Activated CD4-positive, alpha-beta T cell treated with anti-CD3 and anti-CD28 coated beads for 36 hours (primary cell): ENCODE measurements around the gene RPE. TPM values are rescaled to one million over a fixed set of nuclear protein-coding genes. Genes with fewer than 3 reads are reported as not detected.

Experiments used
- ATAC-seq: fragments of 200-7000 bp; cut with Tn5 transposase; one replicate; pipeline ENCODE4 v1.10.0; 2021; ENCODE audit warnings: mild to moderate bottlenecking, moderate library complexity
- CTCF ChIA-PET: fragments of 350-600 bp; sonication (Branson Sonifier 250); formaldehyde crosslinking; loops from one replicate; lab custom pipeline; 2021; ENCODE audit warnings: antibody characterized with exemption; lab: Charles Lee
- POLR2A ChIA-PET: fragments of 350-600 bp; sonication (Branson Sonifier 250); formaldehyde crosslinking; loops from one replicate; lab custom pipeline; 2021; ENCODE audit warnings: antibody characterized with exemption, inconsistent platforms; lab: Charles Lee
- DNase-seq: peaks from one replicate; pipeline ENCODE4 v3.0.0-alpha.2; 2020
- H3K27ac Mint-ChIP-seq: one replicate; pipeline ENCODE4 v1.8.0; 2021; ENCODE audit warnings: mixed read lengths
- H3K27me3 Mint-ChIP-seq: one replicate; pipeline ENCODE4 v1.8.0; 2021; ENCODE audit warnings: mixed read lengths
- H3K36me3 Mint-ChIP-seq: one replicate; pipeline ENCODE4 v1.8.0; 2021; ENCODE audit warnings: low read depth, mixed read lengths
- H3K4me1 Mint-ChIP-seq: one replicate; pipeline ENCODE4 v1.8.0; 2021; ENCODE audit warnings: mixed read lengths
- H3K4me3 Mint-ChIP-seq: one replicate; pipeline ENCODE4 v1.8.0; 2021; ENCODE audit warnings: mild to moderate bottlenecking, moderate library complexity, mixed read lengths
- H3K9me3 Mint-ChIP-seq: one replicate; pipeline ENCODE4 v1.8.0; 2021; ENCODE audit warnings: low read depth, mixed read lengths
- intact Hi-C, 2 experiments: fragments of 100-400 bp; cut with DNase I in 1 of 2; cut with micrococcal nuclease in 1 of 2; formaldehyde crosslinking; loops; one replicate each; pipeline versions ENCODE4 v1.14.2 to v1.15.1; 2022 to 2024; cut with DNase I, micrococcal nuclease
- total RNA-seq, 2 experiments: library from RNA; stranded (reverse); gene quantifications; one replicate each; pipeline ENCODE4 v1.2.3, GENCODE V29; 2021

RPE gene
- total RNA-seq, 2 experiments from 2014 or later, result 33.2 to 53.8 TPM

DNA sequence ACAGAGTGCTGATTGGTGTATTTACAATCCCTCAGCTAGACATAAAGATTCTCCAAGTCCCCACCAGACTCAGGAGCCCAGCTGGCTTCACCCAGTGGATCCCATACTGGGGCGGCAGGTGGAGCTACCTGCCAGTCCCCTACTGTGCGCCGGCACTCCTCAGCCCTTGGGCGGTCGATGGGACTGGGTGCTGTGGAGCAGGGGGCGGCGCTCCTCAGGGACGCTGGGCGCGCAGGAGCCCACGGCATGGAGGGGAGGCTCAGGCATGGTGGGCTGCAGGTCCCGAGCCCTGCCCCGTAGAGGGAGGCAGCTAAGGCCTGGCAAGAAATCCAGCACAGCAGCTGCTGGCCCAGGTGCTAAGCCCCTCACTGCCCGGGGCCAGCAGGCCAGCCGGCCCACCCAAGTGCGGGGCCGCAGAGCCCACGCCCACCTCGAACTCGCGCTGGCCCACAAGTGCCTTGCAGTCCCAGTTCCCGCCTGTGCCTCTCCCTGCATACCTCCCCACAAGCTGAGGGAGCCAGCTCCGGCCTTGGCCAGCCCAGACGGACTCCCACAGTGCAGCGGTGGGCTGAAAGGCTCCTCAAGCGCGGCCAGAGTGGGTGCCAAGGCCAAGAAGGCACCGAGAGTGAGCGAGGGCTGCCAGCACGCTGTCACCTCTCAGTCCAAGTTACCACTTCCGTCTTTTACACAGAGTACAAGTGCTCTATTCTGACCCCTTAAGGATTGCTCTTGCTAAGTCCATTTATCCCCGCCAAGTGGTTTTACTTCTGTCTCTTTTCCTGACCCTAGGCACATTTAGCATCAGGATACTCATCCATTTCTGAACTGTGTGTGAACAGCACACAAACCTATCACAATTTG is 1.7 kb upstream of the RPE start:
- H3K9me3 Mint-ChIP-seq, result peaks cover 2% of the 10 kb centered on the region
- no peak overlapping the region for H3K4me3 Mint-ChIP-seq
- POLR2A ChIA-PET, result no interaction called here
- peaks cover 13% of the 10 kb centered on the region for H3K36me3 Mint-ChIP-seq
- no peak for DNase-seq
- no peaks in the 10 kb centered on the region for H3K27me3 Mint-ChIP-seq
- peak overlapping the region; percentile 20 for H3K27ac Mint-ChIP-seq
- CTCF ChIA-PET, result no interaction called here
- H3K4me1 Mint-ChIP-seq, result peaks cover 38% of the 10 kb centered on the region
- intact Hi-C loops, result loop anchor here in 1 of 2 experiments (5.0 kb wide), 1 partner anchor 477 kb away; the partner anchor contains the start of gene LANCL1
- ATAC-seq, result no peak

DNA sequence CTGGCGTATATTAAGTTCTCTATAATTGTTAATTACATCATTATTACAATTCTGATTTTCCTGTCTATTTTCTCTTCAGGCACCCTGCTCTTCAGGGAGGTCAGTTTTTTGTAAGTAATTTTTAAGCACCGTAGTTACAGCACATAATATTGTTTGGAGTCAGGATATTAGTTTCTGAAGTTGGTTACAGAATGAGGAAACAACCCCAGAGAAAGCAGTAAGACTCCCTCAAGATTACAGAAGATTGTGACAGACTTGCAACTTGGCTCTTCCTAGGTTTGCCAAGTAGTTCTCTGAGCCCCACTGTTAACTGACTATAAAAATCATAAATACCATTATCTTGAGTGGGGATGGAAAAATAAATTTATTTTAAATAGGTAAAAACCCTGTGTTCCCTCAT is 921 bp downstream of the RPE start:
- CTCF ChIA-PET, result interaction anchor here (1.0 to 1.1 kb wide), 3 partner anchors 12 to 195 kb away, joined by 3 to 4 read pairs (median 3); no protein-coding TSS in a partner anchor
- DNase-seq, result no peak
- Mint-ChIP-seq H3K27me3 (no peaks in the 10 kb centered on the region), H3K4me1 (peaks cover 59% of the 10 kb centered on the region), H3K27ac (peak overlapping the region; percentile 98), H3K36me3 (peaks cover 29% of the 10 kb centered on the region), H3K9me3 (peaks cover 2% of the 10 kb centered on the region), H3K4me3 (peak overlapping the region; percentile 92)
- intact Hi-C loops, result loop anchor here in 1 of 2 experiments (5.0 kb wide), 1 partner anchor 474 kb away; the partner anchor contains the start of gene LANCL1
- ATAC-seq, result no peak
- POLR2A ChIA-PET, result no interaction called here

DNA sequence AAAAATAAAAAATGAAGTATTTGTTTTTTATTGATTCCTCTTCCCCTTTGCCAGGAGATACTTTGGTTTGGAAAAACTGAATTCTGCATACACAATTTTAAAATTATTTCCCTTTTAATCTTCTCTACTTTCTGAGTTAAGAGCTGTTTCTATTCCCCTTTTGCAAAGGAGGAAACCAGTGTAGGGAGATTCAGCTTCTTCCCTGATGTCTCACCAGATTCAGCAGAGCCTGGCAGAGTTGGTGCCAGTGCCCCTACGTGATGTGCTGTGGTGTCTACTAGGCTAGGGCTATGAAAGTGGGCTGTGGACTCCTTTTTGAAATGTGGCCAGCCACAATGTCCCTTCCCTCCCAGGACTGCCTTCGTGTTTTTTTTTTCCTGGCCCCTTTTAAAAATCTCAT is 2.4 kb downstream of the RPE start:
- Mint-ChIP-seq H3K27me3 (no peaks in the 10 kb centered on the region), H3K4me1 (peaks cover 61% of the 10 kb centered on the region), H3K4me3 (no peak overlapping the region), H3K9me3 (peaks cover 2% of the 10 kb centered on the region), H3K27ac (no peak overlapping the region), H3K36me3 (peaks cover 35% of the 10 kb centered on the region)
- CTCF ChIA-PET, result interaction anchor here (0.6 kb wide), 1 partner anchor 27 kb away, joined by 5 read pairs; no protein-coding TSS in a partner anchor
- POLR2A ChIA-PET, result interaction anchor here (0.7 kb wide), 2 partner anchors 14 to 177 kb away, joined by 3 read pairs; no protein-coding TSS in a partner anchor
- intact Hi-C loops, result loop anchor here (2.0 to 5.0 kb wide), 2 partner anchors 472 kb away; partner anchors contain the start of gene LANCL1 (in 2 of the 2)
- ATAC-seq (no peak), DNase-seq (no peak)

DNA sequence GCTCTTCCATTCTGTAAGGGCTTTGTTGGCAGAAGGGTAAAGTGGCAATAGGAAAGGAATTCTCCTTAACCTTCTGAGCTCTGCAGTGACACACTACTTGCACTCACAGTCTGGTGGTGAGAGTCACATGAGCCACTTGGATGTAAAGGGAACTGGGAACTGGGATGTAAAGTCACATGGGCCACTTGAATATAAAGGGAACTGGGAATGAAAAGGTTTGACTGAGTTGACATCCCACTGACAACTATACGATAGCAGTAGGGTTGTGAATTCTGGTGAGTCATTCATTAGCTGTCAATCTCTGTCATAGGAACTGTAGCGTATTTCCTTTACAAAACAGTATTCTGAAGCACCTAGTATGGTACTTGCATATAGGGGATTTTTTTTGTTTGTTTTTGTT is 5.5 kb downstream of the RPE start:
- no peak for DNase-seq
- CTCF ChIA-PET, result no interaction called here
- no peak overlapping the region for H3K4me3 Mint-ChIP-seq
- H3K36me3 Mint-ChIP-seq, result peaks cover 50% of the 10 kb centered on the region
- intact Hi-C loops, result no loop called here
- H3K4me1 Mint-ChIP-seq, result peaks cover 57% of the 10 kb centered on the region
- H3K9me3 Mint-ChIP-seq, result no peaks in the 10 kb centered on the region
- ATAC-seq, result no peak
- POLR2A ChIA-PET, result interaction anchor here (1.3 kb wide), 1 partner anchor 150 kb away, joined by 3 read pairs; no protein-coding TSS in a partner anchor
- no peaks in the 10 kb centered on the region for H3K27me3 Mint-ChIP-seq
- no peak overlapping the region for H3K27ac Mint-ChIP-seq

DNA sequence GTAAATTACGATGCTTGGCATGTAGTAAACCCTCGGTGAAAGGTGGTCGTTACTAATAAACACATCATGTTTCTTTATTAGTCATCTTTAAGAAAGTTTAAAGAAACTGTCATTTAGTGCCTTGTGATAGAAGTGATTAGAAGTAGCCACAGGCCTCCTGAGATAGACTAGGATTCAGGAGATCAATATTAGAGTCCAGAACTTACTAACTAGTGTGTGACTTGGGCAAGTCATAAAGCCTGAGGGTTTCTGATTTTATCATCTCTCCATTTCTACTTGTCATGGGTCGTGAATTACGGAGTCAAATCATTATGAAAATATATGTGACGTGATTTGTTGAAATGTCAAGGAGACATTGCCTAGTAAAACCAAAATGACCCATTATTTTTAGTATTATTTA is 6.7 kb downstream of the RPE start:
- POLR2A ChIA-PET, result no interaction called here
- DNase-seq (no peak), ATAC-seq (peak; percentile 51)
- Mint-ChIP-seq H3K36me3 (peaks cover 48% of the 10 kb centered on the region), H3K9me3 (no peaks in the 10 kb centered on the region), H3K27ac (no peak overlapping the region), H3K4me3 (no peak overlapping the region), H3K27me3 (no peaks in the 10 kb centered on the region), H3K4me1 (peaks cover 52% of the 10 kb centered on the region)
- CTCF ChIA-PET, result no interaction called here
- intact Hi-C loops, result no loop called here

DNA sequence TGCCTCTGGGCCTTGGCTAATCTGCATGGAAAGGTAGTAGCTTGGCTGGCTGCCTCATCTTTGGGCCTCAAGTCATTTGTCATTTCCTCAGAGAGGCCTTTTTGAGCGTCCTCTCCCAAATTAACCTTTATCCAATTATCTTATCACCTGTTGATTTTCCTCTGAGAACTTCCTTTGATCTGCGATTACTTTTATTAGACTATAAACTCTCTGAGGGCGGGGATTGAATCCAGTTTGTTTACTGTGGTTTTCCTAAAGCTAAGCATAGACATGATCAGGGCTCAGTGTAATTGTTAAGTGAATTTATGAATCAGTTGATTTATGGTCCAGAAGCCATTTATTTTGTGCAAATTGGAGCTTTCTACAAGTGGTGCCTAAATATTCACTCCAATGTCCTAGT is 7.5 kb downstream of the RPE start:
- intact Hi-C loops, result no loop called here
- ATAC-seq (no peak), DNase-seq (no peak)
- peaks cover 44% of the 10 kb centered on the region for H3K36me3 Mint-ChIP-seq
- no peaks in the 10 kb centered on the region for H3K27me3 Mint-ChIP-seq
- H3K27ac Mint-ChIP-seq, result peak overlapping the region; percentile 0
- CTCF ChIA-PET, result no interaction called here
- H3K4me1 Mint-ChIP-seq, result peaks cover 44% of the 10 kb centered on the region
- POLR2A ChIA-PET, result no interaction called here
- H3K4me3 Mint-ChIP-seq, result no peak overlapping the region
- H3K9me3 Mint-ChIP-seq, result no peaks in the 10 kb centered on the region

DNA sequence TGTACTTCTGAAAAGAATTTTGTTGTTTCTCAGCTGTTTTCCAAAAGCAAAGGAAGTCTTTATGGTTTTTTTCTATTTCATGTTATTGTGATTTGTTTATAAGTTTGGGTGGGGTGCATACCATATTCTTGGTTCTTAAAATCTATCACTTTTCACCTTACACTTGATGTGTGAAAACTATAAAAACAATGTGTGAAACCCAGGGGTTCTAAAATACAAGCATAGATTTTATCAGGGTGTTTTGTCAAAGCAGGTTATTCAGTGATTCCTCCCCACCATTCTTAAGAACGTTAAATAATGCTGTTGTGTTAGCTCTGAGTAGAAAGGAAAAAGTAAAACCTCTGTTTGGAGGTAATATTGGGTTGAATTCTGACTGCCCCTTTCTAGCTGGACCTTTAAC is 17.7 kb downstream of the RPE start:
- ChIA-PET POLR2A (interaction anchor here (0.7 kb wide), 1 partner anchor 127 kb away, joined by 3 read pairs; no protein-coding TSS in a partner anchor), CTCF (interaction anchor here (1.6 kb wide), 1 partner anchor 31 kb away, joined by 3 read pairs; no protein-coding TSS in a partner anchor)
- Mint-ChIP-seq H3K27me3 (no peaks in the 10 kb centered on the region), H3K4me1 (peaks cover 2% of the 10 kb centered on the region), H3K4me3 (no peak overlapping the region), H3K9me3 (no peaks in the 10 kb centered on the region), H3K27ac (no peak overlapping the region), H3K36me3 (peaks cover 58% of the 10 kb centered on the region)
- DNase-seq, result no peak
- intact Hi-C loops, result no loop called here
- ATAC-seq, result no peak

DNA sequence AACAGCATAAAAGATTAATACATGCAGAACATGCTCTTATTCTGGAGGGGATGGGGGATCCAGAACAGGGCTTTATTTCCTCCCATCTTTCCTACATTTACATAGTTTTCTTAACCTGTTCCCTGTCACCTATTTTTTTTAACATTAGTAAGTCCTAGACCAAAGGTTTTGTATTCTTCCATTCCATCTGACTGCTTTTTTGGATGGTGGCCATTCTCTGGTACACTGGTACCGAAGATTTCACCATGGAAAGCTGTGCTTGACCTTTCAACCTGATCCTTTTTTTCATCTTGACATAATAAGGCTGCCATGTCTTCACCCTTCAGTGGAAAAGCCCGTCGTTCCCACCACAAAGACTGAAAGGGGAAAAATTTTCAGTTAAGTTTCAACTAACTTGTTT is 20.4 kb downstream of the RPE start:
- DNase-seq (no peak), ATAC-seq (no peak)
- POLR2A ChIA-PET, result no interaction called here
- Mint-ChIP-seq H3K36me3 (peaks cover 47% of the 10 kb centered on the region), H3K27ac (no peak overlapping the region), H3K4me1 (no peaks in the 10 kb centered on the region), H3K4me3 (no peak overlapping the region), H3K9me3 (no peaks in the 10 kb centered on the region), H3K27me3 (no peaks in the 10 kb centered on the region)
- intact Hi-C loops, result no loop called here
- CTCF ChIA-PET, result no interaction called here

DNA sequence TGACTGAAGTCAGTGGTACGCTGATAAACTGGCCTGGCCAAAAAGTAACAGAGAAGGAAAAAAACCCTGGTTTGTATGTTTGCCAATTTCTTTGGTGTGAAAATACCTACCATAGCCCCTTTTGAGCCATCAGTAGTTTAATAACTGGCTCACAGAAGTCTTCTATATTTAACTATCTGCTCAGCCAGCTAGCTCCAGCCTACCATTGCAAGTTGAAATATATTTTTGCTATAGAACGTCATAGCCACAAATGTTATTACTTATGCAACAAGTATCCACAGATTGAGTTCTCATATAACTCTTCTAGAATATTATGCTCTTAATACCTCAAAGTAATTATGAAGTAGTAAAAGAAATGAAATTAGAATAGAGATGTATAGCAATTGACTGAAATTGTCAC is 25.2 kb downstream of the RPE start:
- CTCF ChIA-PET, result no interaction called here
- H3K36me3 Mint-ChIP-seq, result peaks cover 22% of the 10 kb centered on the region
- H3K4me1 Mint-ChIP-seq, result no peaks in the 10 kb centered on the region
- H3K27me3 Mint-ChIP-seq, result no peaks in the 10 kb centered on the region
- intact Hi-C loops, result no loop called here
- no peak overlapping the region for H3K4me3 Mint-ChIP-seq
- H3K9me3 Mint-ChIP-seq, result no peaks in the 10 kb centered on the region
- POLR2A ChIA-PET, result no interaction called here
- no peak for DNase-seq
- no peak overlapping the region for H3K27ac Mint-ChIP-seq
- ATAC-seq, result no peak

DNA sequence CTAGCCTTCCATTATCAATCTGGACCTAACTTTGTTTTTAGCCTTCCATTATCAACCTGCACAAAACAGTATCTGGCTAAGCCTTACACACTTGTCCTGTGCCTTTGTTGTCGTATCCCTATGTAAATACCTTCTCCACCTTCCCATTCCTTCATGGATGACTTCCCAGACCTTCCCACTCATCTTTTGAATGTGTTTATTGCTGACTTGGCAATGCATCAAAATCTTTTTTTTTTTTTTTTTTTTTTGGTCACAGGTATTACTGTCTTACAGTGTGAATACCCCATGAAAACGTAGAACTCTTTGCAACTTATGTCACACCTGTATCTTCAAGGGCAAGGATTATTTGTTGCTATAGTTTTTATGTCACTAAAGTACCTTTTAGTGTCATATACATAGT is 25.7 kb downstream of the RPE start:
- Mint-ChIP-seq H3K27me3 (no peaks in the 10 kb centered on the region), H3K4me3 (no peak overlapping the region), H3K9me3 (no peaks in the 10 kb centered on the region), H3K27ac (no peak overlapping the region), H3K4me1 (no peaks in the 10 kb centered on the region), H3K36me3 (peaks cover 19% of the 10 kb centered on the region)
- ATAC-seq (no peak), DNase-seq (no peak)
- intact Hi-C loops, result no loop called here
- ChIA-PET CTCF (no interaction called here), POLR2A (no interaction called here)

DNA sequence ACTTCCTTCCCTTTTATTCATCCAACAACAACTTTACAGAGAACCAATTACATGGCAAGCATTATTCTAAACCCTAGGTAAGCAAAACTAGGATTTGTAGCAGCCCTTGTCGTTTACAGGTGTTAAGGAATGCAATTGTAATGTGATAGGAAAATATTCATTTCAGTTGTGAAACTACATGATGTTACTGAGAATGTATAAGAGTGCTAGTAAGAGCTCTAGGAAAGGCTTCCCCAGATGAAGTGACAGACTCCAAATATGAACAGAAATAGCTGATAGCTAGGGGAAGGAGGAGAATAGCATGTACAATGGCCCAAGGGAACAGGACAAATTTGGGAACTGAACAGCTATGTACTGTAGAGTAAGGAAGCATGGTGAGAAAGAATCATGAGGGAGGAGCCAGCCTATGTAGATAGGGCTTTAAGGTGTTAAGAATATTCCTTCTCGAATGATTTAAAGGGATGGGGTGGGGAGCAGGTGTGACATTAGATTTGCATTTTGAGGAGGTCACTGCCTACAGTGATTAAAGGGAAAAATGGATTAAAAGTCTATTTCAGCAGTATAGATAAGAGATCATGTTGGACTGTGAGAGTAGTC is 31.7 kb downstream of the RPE start:
- POLR2A ChIA-PET, result no interaction called here
- peaks cover 3% of the 10 kb centered on the region for H3K36me3 Mint-ChIP-seq

More for the DNA sequence above, 31.7 kb downstream of the RPE start:
- Mint-ChIP-seq H3K4me1 (peaks cover 5% of the 10 kb centered on the region), H3K27me3 (no peaks in the 10 kb centered on the region), H3K4me3 (no peak overlapping the region), H3K9me3 (no peaks in the 10 kb centered on the region), H3K27ac (no peak overlapping the region)
- CTCF ChIA-PET, result no interaction called here
- DNase-seq (no peak), ATAC-seq (peak; percentile 42)
- intact Hi-C loops, result no loop called here
